ENCODE data around the gene CD109. TPM values are rescaled to one million over a fixed set of nuclear protein-coding genes. Genes with fewer than 3 reads are reported as not detected.

CD109 gene
- total and polyA plus RNA-seq, 2 of the 8 experiments (the other 6 are each of a cell fraction or from before 2014, with no cell fraction given), result 1.4 to 5.3 TPM

DNA sequence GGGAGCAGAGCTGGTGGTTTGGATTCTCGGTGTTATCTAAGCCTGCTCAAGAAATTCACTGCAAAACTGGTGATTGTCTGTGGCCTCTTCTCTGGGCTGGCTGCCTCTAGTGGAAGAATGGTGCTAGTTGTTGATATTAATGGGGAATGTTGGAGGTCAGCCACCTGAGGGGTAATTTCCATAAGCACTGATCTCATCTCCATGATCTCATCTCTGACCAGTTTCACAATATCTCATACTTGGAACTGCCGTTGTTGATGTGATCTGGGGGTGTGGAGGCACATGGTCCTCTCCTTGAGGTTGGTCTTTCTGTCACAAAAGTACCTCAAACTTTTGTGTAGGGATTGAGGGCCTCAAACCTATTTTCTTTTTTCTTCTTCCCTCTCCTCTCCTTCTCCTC is 102.6 kb downstream of the CD109 start:
- no peak overlapping the region for H3K18ac ChIP-seq (ENCODE audit: extremely low read depth, low read length)
- no peak overlapping the region for H3K23ac ChIP-seq (ENCODE audit: insufficient read length)
- H3K4me2 ChIP-seq (ENCODE audit: insufficient read depth in 1 of 2, low read depth in 2 of 2, low read length in 2 of 2), result no peak overlapping the region
- FAIRE-seq (peak; percentile 57), DNase-seq (ENCODE audit: low read depth in 1 of 2, low spot score in 2 of 2) (no peak)
- H3K23me2 ChIP-seq (ENCODE audit: low read depth, low read length), result no peaks in the 10 kb centered on the region
- H2AFZ ChIP-seq (ENCODE audit: low read length), result 0 out of 2 replicates have a peak overlapping the region, but pooled peaks have one; percentile 63
- no peaks in the 10 kb centered on the region for H4K20me1 ChIP-seq (replicated peaks in 1 of 2; ENCODE audit: control insufficient read depth in 1 of 2, insufficient read depth in 2 of 2, low read length in 2 of 2)
- H3K4me3 ChIP-seq (ENCODE audit: extremely low read depth in 1 of 4, insufficient read depth in 2 of 4, low read depth in 3 of 4, low read length in 4 of 4), result no peak overlapping the region
- POLR2A ChIA-PET (ENCODE audit: partially characterized antibody), result no interaction called here
- no peaks in the 10 kb centered on the region for H3K9me3 ChIP-seq (ENCODE audit: insufficient read depth in 2 of 2, low read depth in 1 of 2, low read length in 1 of 2)
- H4K8ac ChIP-seq (ENCODE audit: extremely low read depth, insufficient read depth, low read length), result no peak overlapping the region
- H3K36me3 ChIP-seq (ENCODE audit: control insufficient read depth in 2 of 4, insufficient read depth in 4 of 4, low read length in 3 of 4), result no peaks in the 10 kb centered on the region
- CTCF ChIA-PET (ENCODE audit: partially characterized antibody), result interaction anchor here (1.0 to 1.7 kb wide), 2 partner anchors 9 to 59 kb away, joined by 3 to 4 read pairs; no protein-coding TSS in a partner anchor
- H3K4ac ChIP-seq (replicated peaks; ENCODE audit: insufficient read length, low read depth, low read length), result no peak overlapping the region
- H2BK12ac ChIP-seq (ENCODE audit: low read depth, low read length), result no peak overlapping the region
- H3K27me3 ChIP-seq (replicated peaks in 1 of 4; ENCODE audit: control insufficient read depth in 3 of 4, extremely low read depth in 1 of 4, insufficient read depth in 3 of 4, low read length in 3 of 4), result no peaks in the 10 kb centered on the region
- H3K4me1 ChIP-seq (replicated peaks in 1 of 4; ENCODE audit: control insufficient read depth in 3 of 4, insufficient read depth in 4 of 4, low read length in 3 of 4), result no peaks in the 10 kb centered on the region
- no peak overlapping the region for H2BK5ac ChIP-seq (ENCODE audit: low read depth, low read length)
- H3K9ac ChIP-seq (replicated peaks in 1 of 4; ENCODE audit: extremely low read depth in 1 of 4, low read depth in 3 of 4, low read length in 3 of 4), result no peak overlapping the region
- no peak overlapping the region for H3K14ac ChIP-seq (ENCODE audit: insufficient read length)
- H3K56ac ChIP-seq (replicated peaks; ENCODE audit: insufficient read length, low read depth, low read length), result no peak overlapping the region
- H3K79me1 ChIP-seq (ENCODE audit: low read depth, low read length), result no peaks in the 10 kb centered on the region
- H2AK5ac ChIP-seq (ENCODE audit: low read depth, low read length), result no peak overlapping the region
- no peak overlapping the region for H4K5ac ChIP-seq (ENCODE audit: insufficient read length, low read depth, low read length)
- H4K91ac ChIP-seq (replicated peaks; ENCODE audit: insufficient read length, low read length), result no peak overlapping the region
- no peak overlapping the region for H2BK120ac ChIP-seq (replicated peaks; ENCODE audit: low read depth, low read length)
- no peak overlapping the region for H3K27ac ChIP-seq (ENCODE audit: low read depth, low read length)
- 75% methylated on average over 2 of the region's 2 CpGs; no CpG with 5 or more reads in 1 of the 2 experiments for WGBS, 2 experiments (ENCODE audit: extremely low coverage in 1 of 2, insufficient coverage in 1 of 2, insufficient read length in 1 of 2, insufficient replicate concordance in 2 of 2, low coverage in 1 of 2, low lambda C conversion rate in 2 of 2, missing lambda C conversion rate in 1 of 2)
- H3K79me2 ChIP-seq (ENCODE audit: control insufficient read depth in 1 of 2, insufficient read depth in 2 of 2, low read length in 2 of 2), result no peaks in the 10 kb centered on the region
- H2BK20ac ChIP-seq (ENCODE audit: low read length), result no peak overlapping the region
- no peak overlapping the region for H2BK15ac ChIP-seq (ENCODE audit: low read length)
- TF ChIP-seq CTCF (IDR thresholded peaks at IDR 0.05; ENCODE audit: control extremely low read depth in 1 of 3, insufficient read depth in 1 of 3, low read depth in 1 of 3, low read length in 3 of 3), result peak in 2 of 3 experiments; percentile 34 to 58; a peak in 3 of 4 replicates
- no peak for TF ChIP-seq TCF12 (IDR thresholded peaks at IDR 0.05; ENCODE audit: low read depth, low read length)
- no peak for TF ChIP-seq NRF1 (IDR thresholded peaks at IDR 0.05; ENCODE audit: low read depth, low read length)
- no peak for TF ChIP-seq SAP30 (IDR thresholded peaks at IDR 0.05; ENCODE audit: insufficient read depth, insufficient replicate concordance, low read length)
- TF ChIP-seq RAD21 (IDR thresholded peaks at IDR 0.05 in 1 of 2, conservative IDR thresholded peaks at IDR 0.05 in 1 of 2; ENCODE audit: low read depth in 2 of 2, low read length in 2 of 2), result peak; percentile 20 to 32; a peak in 2 of 4 replicates
- TF ChIP-seq RBBP5 (IDR thresholded peaks at IDR 0.05; ENCODE audit: borderline replicate concordance, low read depth, low read length), result no peak
- TF ChIP-seq FOSL1 (IDR thresholded peaks at IDR 0.05; ENCODE audit: insufficient read depth, low read depth, low read length), result no peak

Data from H1 (cell line).